ENCODE results near the gene VMAC. TPM values are rescaled to one million over a fixed set of nuclear protein-coding genes. Genes with fewer than 3 reads are reported as not detected.
"Not testable (repeated sequence)": the region's sequence is repeated elsewhere in the genome, so short reads cannot be mapped to it uniquely, and the experiment has no call there.

VMAC gene, protein sequence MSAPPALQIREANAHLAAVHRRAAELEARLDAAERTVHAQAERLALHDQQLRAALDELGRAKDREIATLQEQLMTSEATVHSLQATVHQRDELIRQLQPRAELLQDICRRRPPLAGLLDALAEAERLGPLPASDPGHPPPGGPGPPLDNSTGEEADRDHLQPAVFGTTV
- 1 to 10 TPM; 1.9 to 3.3 TPM for total RNA-seq
- long read RNA-seq, partial matches to known transcripts: 0 of 3 reads
- long read RNA-seq, other reads (novel, unspliced or antisense): 1 of 3 reads

DNA sequence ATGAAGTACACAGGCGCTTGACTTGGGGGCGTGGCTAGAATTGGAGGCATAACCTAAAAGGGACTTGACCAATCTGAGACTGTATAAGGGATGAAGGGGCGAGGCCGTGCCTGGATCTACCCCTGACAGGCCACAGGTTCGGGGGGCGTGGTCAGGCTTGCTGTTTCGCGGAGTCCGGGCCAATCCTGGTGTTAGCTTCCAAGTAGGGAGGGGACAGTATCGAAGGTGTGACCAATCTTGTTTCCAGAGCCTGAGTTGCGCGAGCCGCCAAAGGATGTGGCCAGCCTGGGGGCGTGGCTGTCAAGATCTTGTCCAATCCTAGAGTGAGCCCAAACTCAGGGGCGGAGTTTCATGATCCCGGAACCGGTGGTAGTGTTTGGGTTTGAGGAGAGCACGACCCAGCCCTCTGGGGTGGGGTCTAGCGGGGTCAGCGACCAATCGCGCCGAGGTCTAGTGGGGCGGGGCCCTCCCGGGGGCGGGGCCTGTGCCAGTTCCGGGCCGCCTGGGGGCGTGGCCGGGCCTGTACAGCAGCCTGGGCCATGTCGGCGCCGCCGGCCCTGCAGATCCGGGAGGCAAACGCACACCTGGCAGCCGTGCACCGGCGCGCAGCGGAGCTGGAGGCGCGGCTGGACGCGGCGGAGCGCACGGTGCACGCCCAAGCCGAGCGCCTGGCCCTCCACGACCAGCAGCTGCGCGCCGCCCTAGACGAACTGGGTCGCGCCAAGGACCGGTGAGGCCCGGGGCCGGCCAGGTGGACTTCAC, at the start of gene VMAC:
TSS of gene VMAC (plus strand) at position 521 of the 762 bp plus-strand sequence. CDS start at position 540, 19 bp downstream.
- DNase-seq: peak; percentile 100
- peak; percentile 85 to 90 for ATAC-seq
- intact Hi-C loops (cut with DNase I): no loop called here

DNA sequence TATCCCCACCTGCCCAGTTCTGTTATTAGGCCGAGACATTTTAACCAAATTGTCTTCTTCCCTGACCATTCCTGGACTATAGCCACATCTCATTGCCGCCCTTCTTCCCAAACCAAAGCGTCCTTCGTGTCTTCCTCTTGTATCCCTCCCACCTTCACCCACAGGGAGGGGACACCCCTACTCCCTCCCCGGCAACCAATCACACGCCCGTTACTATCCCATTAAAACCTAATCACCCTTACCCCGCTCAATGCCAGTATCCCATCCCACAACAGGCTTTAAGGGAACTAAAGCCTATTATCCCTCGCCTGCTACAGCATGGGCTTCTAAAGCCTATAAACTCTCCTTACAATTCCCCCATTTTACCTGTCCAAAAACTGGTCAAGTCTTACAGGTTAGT, 49.5 kb upstream of the VMAC start:
- intact Hi-C loops (cut with DNase I); ATAC-seq; DNase-seq: not testable (repeated sequence)

DNA sequence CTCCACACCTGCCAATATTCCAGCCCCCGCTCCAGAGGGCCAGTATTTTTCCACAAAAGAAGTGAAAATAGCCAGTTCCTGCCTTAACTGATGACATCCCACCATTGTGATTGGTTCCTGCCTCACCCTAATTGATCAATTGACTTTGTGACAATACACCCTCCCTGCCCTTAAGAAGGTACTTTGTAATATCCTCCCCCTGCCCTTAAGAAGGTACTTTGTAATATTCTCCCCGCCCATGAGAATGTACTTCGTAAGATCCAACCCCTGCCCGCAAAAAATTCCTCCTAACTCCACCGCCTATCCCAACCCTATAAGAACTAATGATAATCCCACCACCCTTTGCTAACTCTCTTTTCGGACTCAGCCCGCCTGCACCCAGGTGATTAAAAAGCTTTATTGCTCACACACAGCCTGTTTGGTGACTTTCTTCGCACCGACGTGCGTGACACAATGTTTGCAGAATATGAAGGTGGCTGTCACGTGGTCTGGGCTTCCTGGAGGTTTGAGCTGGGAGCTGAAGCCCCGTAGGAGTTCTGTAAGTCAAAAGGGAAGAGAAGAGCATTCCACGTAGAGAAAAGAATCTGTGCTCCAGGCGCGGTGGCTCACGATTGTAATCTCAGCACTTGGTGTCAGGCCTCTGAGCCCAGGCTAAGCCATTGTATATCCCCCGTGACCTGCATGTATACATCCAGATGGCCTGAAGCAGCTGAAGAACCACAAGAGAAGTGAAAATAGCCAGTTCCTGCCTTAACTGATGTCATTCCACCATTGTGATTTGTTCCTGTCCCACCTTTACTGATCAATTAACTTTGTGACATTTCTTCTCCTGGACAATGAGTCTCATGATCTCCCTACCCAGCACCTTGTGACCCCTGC, 47.2 kb upstream of the VMAC start:
- ATAC-seq: no peak
- DNase-seq: no peak
- intact Hi-C loops (cut with DNase I): no loop called here

DNA sequence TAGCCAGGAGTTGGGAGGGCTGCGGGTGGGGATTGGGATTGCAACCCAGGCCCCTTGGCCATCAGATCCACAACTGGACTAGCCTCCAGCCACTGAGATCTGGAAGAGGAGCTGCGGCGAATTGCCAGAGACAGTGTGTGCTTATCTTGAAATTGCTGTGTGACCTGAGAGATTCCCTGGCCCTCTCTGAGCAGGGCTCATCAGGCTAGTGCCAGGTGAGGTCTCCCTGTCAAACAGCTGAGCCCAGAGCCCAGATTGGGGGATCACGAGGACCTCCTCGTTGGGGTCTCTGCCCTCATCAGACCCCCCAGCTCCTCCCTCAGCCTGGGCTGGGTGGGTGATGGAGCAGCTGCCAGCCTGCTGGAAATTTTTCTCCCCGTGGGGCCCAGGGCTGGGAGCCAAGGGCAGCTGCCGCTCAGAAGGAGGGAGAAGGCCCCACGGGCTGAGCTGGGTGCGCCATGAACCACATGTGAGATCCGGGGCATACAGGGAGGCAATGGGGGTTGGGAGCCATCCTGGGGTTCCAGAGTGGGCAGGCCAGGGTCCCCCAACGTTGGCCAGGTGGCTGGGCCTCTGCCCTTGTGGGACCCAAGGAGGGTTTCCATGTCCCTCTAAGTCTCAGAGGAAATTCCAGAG, 41.5 kb upstream of the VMAC start:
- intact Hi-C loops (cut with DNase I): no loop called here
- DNase-seq (no peak), ATAC-seq (no peak)

DNA sequence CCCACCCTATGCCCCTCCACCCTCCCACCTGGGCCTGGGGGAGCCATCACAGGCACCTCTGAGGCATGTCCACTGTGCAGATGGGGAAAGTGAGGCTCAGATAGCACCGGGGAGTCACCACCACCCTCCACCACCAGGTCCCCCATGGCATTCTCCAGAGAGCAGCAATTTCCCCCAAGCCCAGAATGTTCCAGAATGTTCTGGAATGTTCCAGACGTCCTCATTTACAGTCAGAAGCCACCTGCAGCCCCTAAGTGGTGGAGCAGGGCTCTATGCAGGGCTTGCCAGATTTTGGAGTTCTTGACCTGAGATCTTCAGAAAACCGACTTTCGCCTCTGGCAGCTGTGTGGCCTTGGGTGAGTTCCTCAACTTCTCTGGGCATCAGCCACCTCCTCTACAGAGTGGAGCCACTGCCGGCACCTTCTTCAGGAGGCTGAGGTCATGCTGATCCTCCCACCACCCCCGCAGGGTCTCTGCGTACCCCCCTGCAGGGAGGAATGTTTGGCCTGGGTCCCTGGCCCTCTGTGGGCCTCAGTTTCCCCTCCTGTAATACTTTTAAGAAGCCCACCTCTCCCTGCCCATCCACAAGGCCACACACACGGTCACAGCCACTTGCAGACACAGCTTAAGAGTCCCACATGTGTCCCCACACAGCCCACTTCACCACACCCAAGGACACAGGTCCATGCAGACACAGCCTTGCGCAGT, 40.5 kb upstream of the VMAC start:
- no peak for DNase-seq
- intact Hi-C loops (cut with DNase I): no loop called here
- no peak for ATAC-seq

DNA sequence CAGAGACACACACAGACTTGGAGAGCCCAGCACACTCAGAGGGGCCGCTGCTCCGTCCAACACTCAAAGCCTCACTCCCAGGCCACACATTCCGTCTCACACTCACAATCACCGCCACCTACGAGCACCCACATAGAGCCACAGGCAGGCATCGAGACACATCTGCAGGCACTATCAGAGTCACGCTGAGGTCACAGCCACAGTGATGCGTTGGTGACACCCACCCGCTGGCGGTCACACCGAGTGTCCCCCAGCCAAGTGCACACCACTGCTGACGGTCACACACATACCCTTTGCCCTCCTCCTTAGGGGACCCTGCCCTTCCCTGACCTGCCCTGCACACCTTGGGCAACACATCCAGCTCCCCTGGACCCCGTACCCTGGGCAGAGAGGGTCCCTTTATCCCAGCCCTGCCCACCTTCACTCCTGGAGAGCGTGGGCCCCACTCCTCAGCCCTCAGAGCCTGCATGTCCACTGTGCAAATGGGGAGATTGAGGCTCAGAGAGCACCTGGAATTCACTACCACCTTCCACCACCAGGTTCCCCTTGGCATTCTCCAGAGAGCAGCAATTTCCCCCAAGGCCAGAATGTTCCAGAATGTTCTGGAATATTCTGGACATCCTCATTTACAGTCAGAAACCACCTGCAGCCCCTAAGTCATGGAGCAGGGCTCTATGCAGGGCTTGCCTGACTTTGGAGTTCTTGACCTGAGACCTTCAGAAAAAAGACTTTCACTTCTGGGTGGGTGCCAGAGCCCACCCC, 39.8 kb upstream of the VMAC start:
- intact Hi-C loops (cut with DNase I): no loop called here

DNA sequence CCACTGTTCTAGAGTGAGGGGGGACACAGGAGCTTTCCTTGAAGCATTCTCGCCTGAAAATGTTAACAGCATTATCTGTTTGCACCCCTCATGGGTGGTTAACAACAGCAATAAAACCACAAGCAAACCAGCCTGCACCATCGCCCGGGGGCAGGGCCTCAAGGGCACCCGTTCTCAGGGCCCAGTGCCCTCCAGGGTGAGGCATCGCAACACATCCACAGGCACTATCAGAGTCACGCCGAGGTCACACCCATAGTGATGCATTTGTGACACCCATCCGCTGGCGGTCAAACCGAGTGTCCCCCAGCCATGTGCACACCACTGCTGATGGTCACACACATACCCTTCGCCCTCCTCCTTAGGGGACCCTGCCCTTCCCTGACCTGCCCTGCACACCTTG, 38.9 kb upstream of the VMAC start:
- intact Hi-C loops (cut with DNase I): no loop called here
- DNase-seq (no peak), ATAC-seq (no peak)

More for the DNA sequence above, 39.8 kb upstream of the VMAC start:
- ATAC-seq (no peak), DNase-seq (no peak)

DNA sequence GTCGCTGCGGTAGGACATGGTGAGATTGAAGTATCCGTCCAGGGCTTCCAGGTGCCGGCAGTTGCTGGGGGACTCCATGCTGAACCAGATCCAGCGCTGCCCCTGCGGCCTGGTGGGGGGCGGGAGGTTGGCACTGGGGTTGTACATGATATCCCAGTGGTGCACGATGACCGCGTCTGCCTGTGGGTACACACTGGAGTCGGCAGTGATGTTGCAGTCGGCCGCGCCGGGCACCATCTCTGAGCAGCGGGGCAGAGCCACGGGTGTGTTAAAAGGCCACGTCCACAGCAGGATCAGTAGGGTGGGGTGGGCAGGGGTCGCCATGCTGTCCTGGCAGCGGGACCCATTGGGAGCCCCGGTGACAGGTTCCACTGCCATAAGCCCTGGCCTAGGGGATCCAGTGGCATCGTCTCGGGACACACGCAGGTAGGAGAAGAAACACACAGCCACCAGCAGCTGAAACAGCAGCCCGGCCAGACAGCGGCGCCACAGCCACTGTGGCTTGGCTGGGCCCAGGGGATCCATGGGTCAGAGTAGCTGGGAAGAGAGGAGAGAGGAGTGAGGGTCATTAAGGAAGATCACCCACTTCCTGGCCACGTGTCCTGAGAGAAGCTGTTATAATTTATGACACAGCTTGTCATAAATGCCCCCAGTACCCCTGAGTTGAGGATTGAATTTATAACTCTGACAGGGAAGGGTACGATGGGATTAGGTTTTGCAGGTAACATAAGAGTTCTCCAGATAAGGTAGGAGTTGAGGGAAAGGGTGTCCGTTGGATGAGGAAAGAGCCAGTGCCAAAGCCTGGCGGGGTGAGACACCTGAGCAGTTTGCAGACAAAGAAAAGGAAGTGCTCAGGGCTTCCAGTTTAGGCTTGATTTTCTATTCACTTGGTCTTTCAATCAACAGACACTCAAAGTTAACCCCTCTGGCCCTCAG, 37.2 kb upstream of the VMAC start:
- intact Hi-C loops (cut with DNase I): no loop called here
- DNase-seq (no peak), ATAC-seq (no peak)

DNA sequence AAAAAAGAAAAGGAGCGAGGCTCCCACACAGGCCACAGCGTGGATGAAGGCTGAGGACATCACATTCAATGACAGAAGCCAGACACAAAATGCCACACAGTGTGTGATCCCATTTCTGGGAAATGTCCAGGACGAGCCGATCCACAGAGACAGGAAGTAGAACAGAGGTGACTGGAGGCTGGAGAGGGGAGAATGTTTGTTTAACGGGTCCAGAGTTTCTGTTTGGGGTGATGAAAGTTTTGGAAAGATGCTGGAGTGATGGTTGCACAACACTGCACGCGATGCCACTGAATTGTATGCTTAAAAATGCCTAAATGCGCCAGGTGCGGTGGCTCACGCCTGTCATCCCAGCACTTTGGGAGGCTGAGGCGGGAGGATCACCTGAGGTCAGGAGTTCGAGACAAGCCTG, 33.7 kb upstream of the VMAC start:
- intact Hi-C loops (cut with DNase I): no loop called here
- DNase-seq (no peak), ATAC-seq (no peak)

DNA sequence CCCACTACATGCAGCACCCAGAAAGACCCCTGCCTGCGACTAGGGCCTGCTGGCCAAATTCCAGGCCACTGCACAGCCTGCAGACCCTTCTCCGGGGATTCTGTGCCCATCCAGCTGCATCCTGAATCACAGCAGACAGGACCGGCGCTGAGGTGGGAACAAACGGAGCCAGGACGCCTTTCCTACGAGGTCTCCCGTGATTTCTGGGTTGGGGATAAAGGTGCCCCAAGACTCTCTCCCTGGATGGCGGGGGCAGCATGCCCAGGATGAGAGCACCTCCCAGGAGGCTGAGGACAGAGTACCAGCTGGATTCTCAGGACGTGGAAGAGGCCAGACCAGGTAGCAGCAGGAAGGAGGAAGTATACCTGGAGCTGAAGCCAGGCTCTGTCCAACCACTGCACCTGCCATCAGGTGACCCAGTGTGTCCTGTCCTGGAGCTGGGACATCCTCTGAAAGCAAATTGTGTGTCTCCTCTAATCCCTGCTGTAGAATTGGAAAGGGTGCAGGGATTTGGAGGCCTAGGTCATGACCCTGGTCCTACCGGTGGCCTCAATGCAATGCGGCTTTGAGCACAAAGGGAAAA, 31.0 kb upstream of the VMAC start:
- intact Hi-C loops (cut with DNase I): no loop called here
- ATAC-seq (no peak), DNase-seq (no peak)

DNA sequence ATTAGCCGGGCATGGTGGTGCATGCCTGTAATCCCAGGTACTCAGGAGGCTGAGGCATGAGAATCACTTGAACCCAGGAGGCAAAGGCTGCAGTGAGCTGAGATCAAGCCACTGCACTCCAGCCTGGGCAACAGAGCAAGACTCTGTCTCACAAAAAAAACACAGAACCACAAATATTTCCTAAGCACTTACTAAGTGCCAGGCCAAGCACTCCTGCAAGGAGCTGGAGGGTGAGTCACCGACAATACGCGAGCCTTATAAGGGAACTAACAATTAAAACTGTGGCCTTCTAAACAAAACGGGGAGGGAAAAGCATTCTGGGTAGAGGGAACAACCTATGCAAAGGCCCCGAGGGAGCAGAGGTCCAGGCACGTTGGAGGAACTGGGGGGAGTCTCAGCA, 30.2 kb upstream of the VMAC start:
- DNase-seq; ATAC-seq; intact Hi-C loops (cut with DNase I): not testable (repeated sequence)

DNA sequence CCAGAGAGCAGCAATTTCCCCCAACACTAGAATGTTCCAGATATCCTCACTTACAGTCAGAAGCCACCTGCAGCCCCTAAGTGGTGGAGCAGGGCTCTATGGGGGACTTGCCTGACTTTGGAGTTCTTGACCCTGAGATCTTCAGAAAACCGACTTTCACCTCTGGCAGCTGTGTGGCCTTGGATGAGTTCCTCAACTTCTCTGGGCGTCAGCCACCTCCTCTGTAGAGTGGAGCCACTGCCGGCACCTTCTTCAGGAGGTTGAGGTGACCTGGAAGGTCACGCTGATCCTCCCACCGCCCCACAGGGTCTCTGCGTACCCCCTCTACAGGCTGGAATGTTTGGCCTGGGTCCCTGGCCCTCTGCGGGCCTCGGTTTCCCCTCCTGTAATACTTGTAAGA, 27.2 kb upstream of the VMAC start:
- no peak for DNase-seq
- ATAC-seq: no peak
- intact Hi-C loops (cut with DNase I): no loop called here

DNA sequence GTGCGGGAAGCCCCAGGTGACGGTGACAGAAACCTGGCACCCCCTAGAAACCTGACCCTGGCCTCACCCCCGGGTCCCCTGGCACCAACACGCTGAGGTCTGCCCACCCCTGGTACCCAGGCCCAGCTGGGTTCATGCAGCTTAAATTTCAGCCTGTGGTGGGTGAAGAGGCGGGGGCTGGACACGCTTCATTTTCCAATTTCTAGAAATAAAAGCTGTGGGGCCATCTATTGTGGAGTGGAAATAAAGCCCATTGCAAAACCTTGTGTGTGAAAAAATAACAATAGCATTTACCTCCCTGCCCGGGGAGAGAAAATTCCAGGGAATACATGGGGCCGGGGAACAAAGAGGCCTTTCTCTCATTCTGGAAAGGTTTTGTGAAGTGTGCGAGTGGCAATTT, 26.8 kb upstream of the VMAC start:
- intact Hi-C loops (cut with DNase I): no loop called here
- no peak for DNase-seq
- ATAC-seq: no peak

DNA sequence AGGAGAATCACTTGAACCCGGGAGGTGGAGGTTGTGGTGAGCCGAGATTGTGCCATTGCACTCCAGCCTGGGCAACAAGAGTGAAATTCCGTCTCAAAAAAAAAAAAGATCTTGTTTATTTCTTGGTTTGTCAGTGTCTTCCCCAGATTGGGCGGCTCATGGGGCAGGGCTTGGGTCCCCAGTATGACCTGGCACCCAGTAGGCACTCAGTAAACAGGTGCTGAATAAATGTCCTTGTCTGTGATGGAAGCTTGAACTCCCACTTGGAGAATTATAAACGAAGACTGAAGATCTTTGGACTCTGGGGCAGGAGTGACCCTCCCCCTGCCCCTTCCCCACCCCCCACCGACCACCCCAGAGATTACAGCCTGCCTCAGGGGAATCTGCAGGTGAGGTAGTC, 24.5 kb upstream of the VMAC start:
- DNase-seq: no peak
- no peak for ATAC-seq
- intact Hi-C loops (cut with DNase I): no loop called here

DNA sequence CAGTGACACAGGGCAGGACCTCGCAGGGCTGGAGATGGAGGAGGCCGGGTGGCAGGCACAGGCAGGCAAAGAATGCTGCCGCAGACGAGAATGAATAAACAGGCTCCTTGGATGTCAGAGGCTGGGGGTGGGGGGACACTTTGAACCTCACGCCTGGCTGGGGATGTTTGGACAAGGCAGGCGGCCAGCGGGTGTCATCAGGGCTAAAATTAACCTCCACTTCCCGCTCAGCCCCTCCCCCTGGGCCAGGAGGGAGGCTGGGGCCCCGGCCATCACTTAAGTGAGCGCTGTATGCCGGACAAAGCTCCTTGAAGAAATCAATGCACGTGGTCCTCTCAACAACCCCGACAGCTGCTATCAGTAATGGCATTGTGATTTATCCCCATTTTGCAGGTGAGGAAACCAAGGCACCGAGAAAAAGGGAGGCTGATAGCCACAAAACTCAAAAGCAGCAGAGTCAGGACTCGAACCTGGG, 24.0 kb upstream of the VMAC start:
- peak; percentile 73 for DNase-seq
- intact Hi-C loops (cut with DNase I): no loop called here
- ATAC-seq: peak; percentile 91 to 92

DNA sequence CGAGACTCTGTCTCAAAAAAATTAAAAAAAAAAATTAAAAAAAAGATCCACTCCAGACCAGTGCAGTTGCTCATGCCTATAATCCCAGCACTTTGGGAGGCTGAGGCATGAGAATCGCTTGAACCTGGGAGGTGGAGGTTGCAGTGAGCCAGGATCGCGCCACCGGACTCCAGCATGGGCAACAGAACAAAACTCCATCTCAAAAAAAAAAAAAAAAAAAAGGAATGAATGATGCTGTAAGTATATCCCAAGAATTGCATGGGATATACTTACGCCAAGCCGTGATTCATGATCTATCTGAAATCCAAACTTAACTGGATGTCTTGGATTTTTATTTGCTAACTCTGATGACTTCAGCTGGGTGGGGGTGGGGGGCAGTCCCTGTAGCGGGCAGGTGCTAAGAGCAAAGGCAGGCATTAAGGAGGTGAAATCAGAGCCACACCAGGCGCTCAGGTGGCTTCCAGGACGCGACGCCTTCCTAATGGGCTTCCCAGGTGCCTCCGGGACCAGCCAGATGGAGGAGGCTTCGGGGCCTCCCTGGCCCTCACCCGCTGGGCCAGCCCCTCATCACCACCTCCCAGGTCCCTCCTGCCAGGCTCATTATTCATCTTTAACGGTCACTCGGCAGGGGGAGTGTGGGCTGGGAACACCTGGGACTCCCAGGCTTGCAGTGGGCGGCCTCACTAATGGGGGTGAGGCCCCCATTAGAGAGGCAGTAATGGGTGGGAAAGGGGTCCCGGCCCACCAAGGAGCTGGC, 23.0 kb upstream of the VMAC start:
- no peak for DNase-seq
- no peak for ATAC-seq
- intact Hi-C loops (cut with DNase I): no loop called here

Measured in left cardiac atrium (tissue), 4 donors.